GM12875 (cell line): Measurements from ENCODE around the gene S100A1.

Source experiments
- H3K4me3 ChIP-seq: one replicate; pipeline ENCODE4 v1.5.1; 2011; ENCODE audit warnings: low read depth, low read length, control low read depth
- CTCF ChIP-seq: IDR thresholded peaks from 2 replicates; pipeline ENCODE4 v1.5.1; 2011; ENCODE audit warnings: low read depth, mild to moderate bottlenecking, control low read depth, inconsistent platforms, low read length, moderate library complexity, borderline replicate concordance; ENCODE audit not compliant: insufficient read depth

The S100A1 gene

GRCh38 chr1:153610811-153611301 is 17.4 kb upstream of the S100A1 start:
- no peak overlapping the region for H3K4me3 ChIP-seq
- no peak for TF ChIP-seq CTCF

- TF ChIP-seq CTCF = no peak
- H3K4me3 ChIP-seq = no peak overlapping the region
Measured at GRCh38 chr1:153611356-153611755, 16.9 kb upstream of the S100A1 start.

- TF ChIP-seq CTCF = no peak
- no peak overlapping the region for H3K4me3 ChIP-seq
Measured at GRCh38 chr1:153612111-153612754, 16.0 kb upstream of the S100A1 start.

- no peak within 1 kb of the TSS for H3K4me3 ChIP-seq
- no peak for TF ChIP-seq CTCF
Measured at GRCh38 chr1:153612755-153613331, 15.4 kb upstream of the S100A1 start, which contains the start of gene S100A16. S100A16 (minus strand) TSS chr1:153613137; CDS start chr1:153608151, 4,986 bp downstream.

- TF ChIP-seq CTCF = no peak
- no peak overlapping the region for H3K4me3 ChIP-seq
Measured at GRCh38 chr1:153613406-153613805, 14.8 kb upstream of the S100A1 start.

GRCh38 chr1:153614189-153614900 is 13.9 kb upstream of the S100A1 start:
- no peak overlapping the region for H3K4me3 ChIP-seq
- TF ChIP-seq CTCF = no peak

GRCh38 chr1:153614906-153615305 is 13.3 kb upstream of the S100A1 start:
- no peak overlapping the region for H3K4me3 ChIP-seq
- TF ChIP-seq CTCF = no peak
